Hindlimb muscle (tissue), 1 donor: ENCODE measurements around the gene SNX1. TPM values are rescaled to one million over a fixed set of nuclear protein-coding genes. Genes with fewer than 3 reads are reported as not detected.

Experiments used
- DNase-seq: peaks from one replicate; pipeline ENCODE4 v3.0.0-alpha.2; 2013
- polyA plus RNA-seq: library from polyadenylated mRNA; unstranded; fragments of 120-200 nt; gene quantifications from one replicate; pipeline ENCODE4 v1.2.1, GENCODE V29; 2013; ENCODE audit not compliant: insufficient read length

The SNX1 gene
- polyA plus RNA-seq, 1 donor, result 53.9 TPM

DNA sequence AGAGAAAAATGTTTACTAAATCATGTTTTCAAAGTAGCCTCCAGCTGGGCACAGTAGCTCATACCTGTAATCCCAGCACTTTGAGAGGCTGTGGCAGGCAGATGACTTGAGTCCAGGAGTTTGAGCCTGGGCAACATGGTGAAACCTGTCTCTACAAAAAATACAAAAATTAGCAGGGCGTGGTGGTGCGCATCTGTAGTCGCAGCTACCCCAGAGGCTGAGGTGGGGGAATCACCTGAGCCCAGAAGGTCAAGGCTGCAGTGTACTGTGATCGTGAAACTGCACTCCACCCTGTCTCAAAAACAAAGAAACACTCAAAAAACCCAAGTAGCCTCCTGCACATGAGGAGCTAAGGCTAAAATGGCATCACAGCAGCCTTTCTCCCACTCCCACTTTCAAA is 68.7 kb downstream of the SNX1 start:
- DNase-seq, result no peak

DNA sequence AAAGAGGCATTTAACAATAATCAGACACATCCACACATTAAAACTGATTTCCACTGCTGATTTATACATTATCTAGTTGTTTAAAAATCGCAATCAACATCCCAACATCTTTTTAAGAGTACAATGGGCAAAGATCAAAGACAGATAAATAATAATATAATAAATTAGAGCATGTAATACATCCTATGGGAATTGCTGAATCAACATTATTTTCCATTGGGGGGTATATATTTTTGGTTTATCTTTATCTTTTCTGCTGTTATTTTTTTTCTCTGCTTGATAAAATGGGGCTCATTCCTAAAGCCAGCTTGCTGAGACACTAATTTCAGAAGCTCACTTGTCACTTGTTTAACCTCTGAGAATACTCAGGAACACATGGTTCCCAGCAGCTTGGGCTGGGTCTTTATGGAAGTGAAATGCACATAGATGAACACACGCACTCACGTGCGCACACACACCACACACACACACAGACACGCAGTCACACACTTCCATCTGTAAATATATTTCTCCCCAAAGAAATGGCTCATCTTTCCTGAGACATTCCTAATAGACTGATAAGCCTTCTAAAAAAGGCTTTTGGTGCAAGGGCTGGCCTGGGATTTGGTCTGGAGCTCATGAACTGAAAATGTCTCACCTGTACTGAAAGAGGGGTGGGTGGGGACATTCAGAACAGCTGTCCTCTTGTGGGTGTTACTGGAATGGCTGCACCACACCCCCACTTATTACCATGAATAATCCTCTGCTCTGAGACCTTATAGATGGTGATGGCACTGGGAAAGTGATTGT is 70.5 kb downstream of the SNX1 start:
- no peak for DNase-seq

GRCh38 chr15:64180235-64180824 is 84.5 kb downstream of the SNX1 start:
- DNase-seq, result no peak

GRCh38 chr15:64182859-64183370 is 87.1 kb downstream of the SNX1 start:
- DNase-seq, result no peak

- DNase-seq, result no peak
These were observed 89.5 kb downstream of the SNX1 start for GRCh38 chr15:64185146-64185911.

GRCh38 chr15:64187396-64188191 is 91.8 kb downstream of the SNX1 start:
- DNase-seq, result no peak

Other genes starting within 250 kb of the SNX1 start
- 5.1 TPM for gene DAPK2, start 49.5 kb upstream of the SNX1 start, polyA plus RNA-seq
- gene CIAO2A, start 2.1 kb upstream of the SNX1 start, polyA plus RNA-seq, result 43.1 TPM
- 0.97 TPM for gene SNX22, start 55.7 kb downstream of the SNX1 start, polyA plus RNA-seq
- 244 TPM for gene PPIB, start 67.0 kb downstream of the SNX1 start, polyA plus RNA-seq